HL-60 (cell line): ENCODE results near the gene JAG1.

Source experiments
- DNase-seq, 2 experiments: peaks; one replicate each; pipeline ENCODE4 v3.0.0-alpha.2; 2010 to 2020; ENCODE audit warnings: low read depth in 1 of 2, low spot score in 1 of 2
- H3K27ac ChIP-seq: fragments of 250-450 bp; sonication (Bioruptor Pico); replicated peaks from 2 replicates; pipeline ENCODE4 v1.5.1; 2020; ENCODE audit warnings: mild to moderate bottlenecking, moderate library complexity
- H3K27me3 ChIP-seq: fragments of 250-450 bp; sonication (Bioruptor Pico); 2 replicates; pipeline ENCODE4 v1.5.1; 2021; ENCODE audit warnings: mild to moderate bottlenecking, moderate library complexity; ENCODE audit not compliant: insufficient read depth, poor library complexity, severe bottlenecking
- H3K4me3 ChIP-seq: replicated peaks from 2 replicates; pipeline ENCODE4 v1.5.1; 2011; ENCODE audit warnings: mild to moderate bottlenecking, control low read depth, low read length; ENCODE audit not compliant: insufficient read depth
- CTCF ChIP-seq: IDR thresholded peaks from one replicate; pipeline ENCODE4 v1.5.1; 2011; ENCODE audit warnings: low read length, control low read depth, inconsistent platforms; ENCODE audit not compliant: insufficient read depth
- GABPA ChIP-seq: IDR thresholded peaks from 2 replicates; pipeline ENCODE4 v1.6.1; 2012; ENCODE audit warnings: low read depth
- POLR2AphosphoS5 ChIP-seq: IDR thresholded peaks from 2 replicates; pipeline ENCODE4 v1.6.1; 2012; ENCODE audit warnings: low read depth
- REST ChIP-seq: IDR thresholded peaks from 2 replicates; pipeline ENCODE4 v1.6.1; 2012; ENCODE audit warnings: low read depth; ENCODE audit not compliant: insufficient replicate concordance
- SPI1 ChIP-seq: IDR thresholded peaks from 2 replicates; pipeline ENCODE4 v1.6.1; 2012; ENCODE audit warnings: low read depth, mild to moderate bottlenecking, borderline replicate concordance

JAG1 gene

GRCh38 chr20:10633718-10634117 is 40.1 kb downstream of the JAG1 start:
- Histone ChIP-seq H3K27me3 (no peaks in the 10 kb centered on the region), H3K27ac (no peak overlapping the region), H3K4me3 (no peak overlapping the region)
- no peak for TF ChIP-seq CTCF
- no peak for TF ChIP-seq SPI1
- no peak for TF ChIP-seq POLR2AphosphoS5
- no peak for TF ChIP-seq GABPA
- no peak for TF ChIP-seq REST
- no peak for DNase-seq

- Histone ChIP-seq H3K4me3 (no peak overlapping the region), H3K27me3 (no peaks in the 10 kb centered on the region), H3K27ac (no peak overlapping the region)
- no peak for DNase-seq
- no peak for TF ChIP-seq GABPA
- TF ChIP-seq SPI1: no peak
- TF ChIP-seq CTCF: no peak
- no peak for TF ChIP-seq POLR2AphosphoS5
- no peak for TF ChIP-seq REST
These were observed 40.9 kb downstream of the JAG1 start for GRCh38 chr20:10632721-10633509.

GRCh38 chr20:10631126-10631525 is 42.7 kb downstream of the JAG1 start:
- H3K4me3 ChIP-seq: no peak overlapping the region
- H3K27ac ChIP-seq: no peak overlapping the region
- TF ChIP-seq SPI1: no peak
- no peak for TF ChIP-seq CTCF
- TF ChIP-seq POLR2AphosphoS5: no peak
- TF ChIP-seq GABPA: no peak
- no peak for TF ChIP-seq REST
- H3K27me3 ChIP-seq: no peaks in the 10 kb centered on the region
- no peak for DNase-seq
